ENCODE measurements around the gene FAM83D. TPM values are rescaled to one million over a fixed set of nuclear protein-coding genes. Genes with fewer than 3 reads are reported as not detected.

The FAM83D gene
- total and polyA plus RNA-seq, 2 of the 8 experiments (the other 6 are each of a cell fraction or from before 2014, with no cell fraction given): 60.9 to 62.6 TPM

- H2AFZ ChIP-seq (ENCODE audit: low read length): no peak overlapping the region
- no peak overlapping the region for H3K23ac ChIP-seq (ENCODE audit: insufficient read length)
- peaks cover 0 to 6% (median 0%) of the 10 kb centered on the region in 4 experiments; a peak in 1 of 7 replicates for H3K4me1 ChIP-seq (replicated peaks in 1 of 4; ENCODE audit: control insufficient read depth in 3 of 4, insufficient read depth in 4 of 4, low read length in 3 of 4)
- H3K4me2 ChIP-seq (ENCODE audit: insufficient read depth in 1 of 2, low read depth in 2 of 2, low read length in 2 of 2): peak overlapping the region in 1 of 2 experiments; percentile 83; a peak in 1 of 4 replicates
- H3K9ac ChIP-seq (replicated peaks in 1 of 4; ENCODE audit: extremely low read depth in 1 of 4, low read depth in 3 of 4, low read length in 3 of 4): no peak overlapping the region
- DNase-seq (ENCODE audit: low read depth in 1 of 2, low spot score in 2 of 2) (no peak), FAIRE-seq (no peak)
- no peak overlapping the region for H2BK120ac ChIP-seq (replicated peaks; ENCODE audit: low read depth, low read length)
- H2AK5ac ChIP-seq (ENCODE audit: low read depth, low read length): no peak overlapping the region
- H2BK15ac ChIP-seq (ENCODE audit: low read length): no peak overlapping the region
- no peak overlapping the region for H4K8ac ChIP-seq (ENCODE audit: extremely low read depth, insufficient read depth, low read length)
- peaks cover 0 to 8% (median 1%) of the 10 kb centered on the region in 4 experiments; a peak in 2 of 8 replicates for H3K36me3 ChIP-seq (ENCODE audit: control insufficient read depth in 2 of 4, insufficient read depth in 4 of 4, low read length in 3 of 4)
- H2BK12ac ChIP-seq (ENCODE audit: low read depth, low read length): no peak overlapping the region
- H3K4ac ChIP-seq (replicated peaks; ENCODE audit: insufficient read length, low read depth, low read length): no peak overlapping the region
- POLR2A ChIA-PET (ENCODE audit: partially characterized antibody): interaction anchor here (1.0 to 6.0 kb wide), 6 partner anchors 9 to 90 kb away, joined by 3 to 56 read pairs (median 3); partner anchors contain the start of gene FAM83D
- no peak for TF ChIP-seq CREB1 (IDR thresholded peaks at IDR 0.05)
- peaks cover 0 to 2% of the 10 kb centered on the region in 2 experiments for H4K20me1 ChIP-seq (replicated peaks in 1 of 2; ENCODE audit: control insufficient read depth in 1 of 2, insufficient read depth in 2 of 2, low read length in 2 of 2)
- H4K91ac ChIP-seq (replicated peaks; ENCODE audit: insufficient read length, low read length): no peak overlapping the region
- H3K14ac ChIP-seq (ENCODE audit: insufficient read length): no peak overlapping the region
- H3K27ac ChIP-seq (ENCODE audit: low read depth, low read length): no peak overlapping the region
- H3K4me3 ChIP-seq (ENCODE audit: extremely low read depth in 1 of 4, insufficient read depth in 2 of 4, low read depth in 3 of 4, low read length in 4 of 4): peak overlapping the region in 1 of 4 experiments; percentile 93; a peak in 1 of 8 replicates
- no peaks in the 10 kb centered on the region for H3K27me3 ChIP-seq (replicated peaks in 1 of 4; ENCODE audit: control insufficient read depth in 3 of 4, extremely low read depth in 1 of 4, insufficient read depth in 3 of 4, low read length in 3 of 4)
- H3K9me3 ChIP-seq (ENCODE audit: insufficient read depth in 2 of 2, low read depth in 1 of 2, low read length in 1 of 2): no peaks in the 10 kb centered on the region
- no peak overlapping the region for H2BK20ac ChIP-seq (ENCODE audit: low read length)
- H3K56ac ChIP-seq (replicated peaks; ENCODE audit: insufficient read length, low read depth, low read length): no peak overlapping the region
- CTCF ChIA-PET (ENCODE audit: partially characterized antibody): interaction anchor here (1.2 kb wide), 1 partner anchor 212 kb away, joined by 4 read pairs; no protein-coding TSS in a partner anchor
- H2BK5ac ChIP-seq (ENCODE audit: low read depth, low read length): no peak overlapping the region
- H4K5ac ChIP-seq (ENCODE audit: insufficient read length, low read depth, low read length): no peak overlapping the region
- peaks cover 4% of the 10 kb centered on the region for H3K23me2 ChIP-seq (ENCODE audit: low read depth, low read length)
- no peak overlapping the region for H3K18ac ChIP-seq (ENCODE audit: extremely low read depth, low read length)
- no peaks in the 10 kb centered on the region; the same call in 1 of the 2 replicates for H3K79me1 ChIP-seq (ENCODE audit: low read depth, low read length)
- H3K79me2 ChIP-seq (ENCODE audit: control insufficient read depth in 1 of 2, insufficient read depth in 2 of 2, low read length in 2 of 2): peaks cover 4 to 60% of the 10 kb centered on the region in 2 experiments; a peak in 3 of 4 replicates
Measured at GRCh38 chr20:38963745-38964144, 37.5 kb downstream of the FAM83D start.
